DOHH2 (cell line): ENCODE measurements around the gene NOX5.

ENCODE experiments used
- H3F3A ChIP-seq: fragments of 200-600 bp; sonication (generic), shearing (Covaris generic); 2 replicates; pipeline ENCODE4 v1.6.0; 2016; ENCODE audit warnings: antibody characterized with exemption, mild to moderate bottlenecking; ENCODE audit not compliant: control insufficient read depth, insufficient read depth
- H3K27ac ChIP-seq: fragments of 200-600 bp; sonication (generic); 2 replicates; pipeline ENCODE4 v1.5.1; 2014; ENCODE audit warnings: low read depth, mild to moderate bottlenecking, low read length, moderate library complexity
- H3K27me3 ChIP-seq: fragments of 200-600 bp; sonication (generic); 2 replicates; pipeline ENCODE4 v1.6.1; 2014; ENCODE audit warnings: mild to moderate bottlenecking, low read length, mixed read lengths; ENCODE audit not compliant: control insufficient read depth
- H3K36me3 ChIP-seq: fragments of 200-600 bp; sonication (generic); 2 replicates; pipeline ENCODE4 v1.6.1; 2014; ENCODE audit warnings: mild to moderate bottlenecking, low read length, moderate library complexity, mixed read lengths; ENCODE audit not compliant: control insufficient read depth
- H3K4me1 ChIP-seq: fragments of 200-600 bp; sonication (generic); 2 replicates; pipeline ENCODE4 v1.6.1; 2014; ENCODE audit warnings: mild to moderate bottlenecking, low read length, mixed read lengths; ENCODE audit not compliant: control insufficient read depth
- H3K4me2 ChIP-seq: fragments of 200-600 bp; sonication (generic); 2 replicates; pipeline ENCODE4 v1.6.0; 2014; ENCODE audit warnings: mild to moderate bottlenecking, low read length, moderate library complexity
- H3K4me3 ChIP-seq: fragments of 200-600 bp; sonication (generic); 2 replicates; pipeline ENCODE4 v1.5.1; 2014; ENCODE audit warnings: mild to moderate bottlenecking, low read length, mixed read lengths
- H3K79me2 ChIP-seq: fragments of 200-600 bp; sonication (generic); 2 replicates; pipeline ENCODE4 v1.6.1; 2014; ENCODE audit warnings: mild to moderate bottlenecking, low read length, mixed read lengths; ENCODE audit not compliant: control insufficient read depth
- H3K9me2 ChIP-seq: fragments of 200-600 bp; sonication (generic); replicated peaks from 2 replicates; pipeline ENCODE4 v1.6.1; 2014; ENCODE audit warnings: mild to moderate bottlenecking, low read length, mixed read lengths; ENCODE audit not compliant: control insufficient read depth
- H3K9me3 ChIP-seq: fragments of 200-600 bp; sonication (generic); 2 replicates; pipeline ENCODE4 v1.6.1; 2014; ENCODE audit warnings: antibody characterized with exemption, low read length, mixed read lengths; ENCODE audit not compliant: control insufficient read depth, insufficient read depth
- H4K20me1 ChIP-seq: fragments of 200-600 bp; sonication (generic); 2 replicates; pipeline ENCODE4 v1.6.0; 2014; ENCODE audit warnings: low read depth, mild to moderate bottlenecking, antibody characterized with exemption, low read length, moderate library complexity; ENCODE audit not compliant: control insufficient read depth, insufficient read depth
- EZH2phosphoT487 ChIP-seq: fragments of 200-600 bp; sonication (generic); IDR thresholded peaks from 2 replicates; pipeline ENCODE4 v1.6.1; 2017; ENCODE audit warnings: borderline replicate concordance, mild to moderate bottlenecking, antibody characterized with exemption, low read length, moderate library complexity, mixed read lengths
- TF ChIP-seq, protein P1 (sequence below): fragments of 200-600 bp; sonication (generic); IDR thresholded peaks from one replicate; pipeline ENCODE4 v1.5.1; 2014; ENCODE audit warnings: antibody characterized with exemption, mild to moderate bottlenecking, low read depth, low read length; ENCODE audit not compliant: poor library complexity, severe bottlenecking

Gene NOX5

DNA sequence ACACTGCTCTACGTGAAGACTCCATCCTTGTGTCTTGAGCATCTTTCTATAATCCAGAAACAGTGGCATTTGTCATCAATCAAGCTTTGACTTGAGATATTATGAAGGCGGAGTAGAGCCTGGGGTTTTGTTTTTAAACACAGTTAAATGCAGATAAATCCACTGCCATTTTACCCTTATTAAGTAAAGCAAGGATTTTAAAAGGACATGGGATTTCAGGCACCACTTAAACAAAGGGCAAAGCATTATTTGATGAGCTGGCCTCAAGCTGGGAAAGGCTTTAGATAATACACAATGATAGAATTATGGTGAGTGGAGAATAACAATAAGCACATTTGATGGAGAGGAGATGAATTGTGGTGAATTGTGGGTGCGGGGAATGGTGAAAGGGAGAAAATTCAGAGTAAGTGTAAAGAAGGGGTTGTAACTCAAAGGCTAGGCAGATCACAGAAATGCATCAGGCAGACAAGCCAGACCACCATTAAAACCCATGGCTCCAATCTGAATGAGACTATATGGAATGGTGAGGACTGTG lies 91.0 kb downstream of the NOX5 start:
- H3K79me2 ChIP-seq = no peaks in the 10 kb centered on the region
- no peak overlapping the region for H3K4me2 ChIP-seq
- H3K9me2 ChIP-seq = no peaks in the 10 kb centered on the region

GRCh38 chr15:69107025-69107620 lies 92.6 kb downstream of the NOX5 start:
- H3F3A ChIP-seq = no peaks in the 10 kb centered on the region
- no peaks in the 10 kb centered on the region for H3K79me2 ChIP-seq
- H3K9me2 ChIP-seq = no peaks in the 10 kb centered on the region
- no peak overlapping the region for H3K4me3 ChIP-seq
- H3K4me1 ChIP-seq = no peaks in the 10 kb centered on the region
- no peaks in the 10 kb centered on the region for H3K36me3 ChIP-seq
- H3K9me3 ChIP-seq = no peaks in the 10 kb centered on the region
- H3K4me2 ChIP-seq = no peak overlapping the region
- H3K27me3 ChIP-seq = peaks cover 19% of the 10 kb centered on the region
- H4K20me1 ChIP-seq = no peaks in the 10 kb centered on the region
- TF ChIP-seq, protein P1, sequence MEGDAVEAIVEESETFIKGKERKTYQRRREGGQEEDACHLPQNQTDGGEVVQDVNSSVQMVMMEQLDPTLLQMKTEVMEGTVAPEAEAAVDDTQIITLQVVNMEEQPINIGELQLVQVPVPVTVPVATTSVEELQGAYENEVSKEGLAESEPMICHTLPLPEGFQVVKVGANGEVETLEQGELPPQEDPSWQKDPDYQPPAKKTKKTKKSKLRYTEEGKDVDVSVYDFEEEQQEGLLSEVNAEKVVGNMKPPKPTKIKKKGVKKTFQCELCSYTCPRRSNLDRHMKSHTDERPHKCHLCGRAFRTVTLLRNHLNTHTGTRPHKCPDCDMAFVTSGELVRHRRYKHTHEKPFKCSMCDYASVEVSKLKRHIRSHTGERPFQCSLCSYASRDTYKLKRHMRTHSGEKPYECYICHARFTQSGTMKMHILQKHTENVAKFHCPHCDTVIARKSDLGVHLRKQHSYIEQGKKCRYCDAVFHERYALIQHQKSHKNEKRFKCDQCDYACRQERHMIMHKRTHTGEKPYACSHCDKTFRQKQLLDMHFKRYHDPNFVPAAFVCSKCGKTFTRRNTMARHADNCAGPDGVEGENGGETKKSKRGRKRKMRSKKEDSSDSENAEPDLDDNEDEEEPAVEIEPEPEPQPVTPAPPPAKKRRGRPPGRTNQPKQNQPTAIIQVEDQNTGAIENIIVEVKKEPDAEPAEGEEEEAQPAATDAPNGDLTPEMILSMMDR = no peak
- no peak for TF ChIP-seq EZH2phosphoT487
- no peak overlapping the region for H3K27ac ChIP-seq

More for the DNA sequence above, 91.0 kb downstream of the NOX5 start:
- Histone ChIP-seq H3F3A (no peaks in the 10 kb centered on the region), H3K27me3 (peaks cover 19% of the 10 kb centered on the region), H3K9me3 (no peaks in the 10 kb centered on the region), H3K4me3 (no peak overlapping the region), H3K4me1 (no peaks in the 10 kb centered on the region), H3K27ac (no peak overlapping the region), H3K36me3 (no peaks in the 10 kb centered on the region), H4K20me1 (no peaks in the 10 kb centered on the region)
- TF ChIP-seq, protein P1 = no peak
- no peak for TF ChIP-seq EZH2phosphoT487
